NCI-H69 (cell line): Measurements from ENCODE around the gene F7.

Source experiments
- DNase-seq: peaks from one replicate; lab custom pipeline; 2025; lab: John Stamatoyannopoulos, UW

The F7 gene

GRCh38 chr13:113118261-113119021 lies 12.8 kb downstream of the F7 start:
- no peak for DNase-seq

- DNase-seq: no peak
These were observed 13.7 kb downstream of the F7 start for GRCh38 chr13:113119166-113119821.

- DNase-seq: peak; percentile 26
These were observed 14.2 kb downstream of the F7 start for GRCh38 chr13:113119822-113120189.

- DNase-seq: no peak
These were observed 14.9 kb downstream of the F7 start for GRCh38 chr13:113120300-113121182.

GRCh38 chr13:113121183-113121927 lies 15.8 kb downstream of the F7 start:
- DNase-seq: peak; percentile 61

GRCh38 chr13:113121928-113122471 lies 16.4 kb downstream of the F7 start:
- no peak for DNase-seq

GRCh38 chr13:113122550-113123225 lies 17.1 kb downstream of the F7 start, which contains the start of gene F10:
F10 (plus strand) TSS chr13:113122799; CDS start chr13:113122856, 57 bp downstream.
- no peak for DNase-seq

- DNase-seq: no peak
These were observed 17.9 kb downstream of the F7 start for GRCh38 chr13:113123226-113124201.

GRCh38 chr13:113124211-113124970 lies 18.8 kb downstream of the F7 start:
- DNase-seq: no peak

- no peak for DNase-seq
These were observed 20.1 kb downstream of the F7 start for GRCh38 chr13:113125506-113126264.

- no peak for DNase-seq
These were observed 20.9 kb downstream of the F7 start for GRCh38 chr13:113126265-113127150.

- DNase-seq: no peak
These were observed 23.9 kb downstream of the F7 start for GRCh38 chr13:113129480-113129879.

- no peak for DNase-seq
These were observed 24.5 kb downstream of the F7 start for GRCh38 chr13:113129921-113130750.

- DNase-seq: no peak
These were observed 29.7 kb downstream of the F7 start for GRCh38 chr13:113135281-113135760.

GRCh38 chr13:113137691-113138298 lies 32.2 kb downstream of the F7 start:
- DNase-seq: no peak
